ENCODE data around the gene NDUFAF2. TPM values are rescaled to one million over a fixed set of nuclear protein-coding genes. Genes with fewer than 3 reads are reported as not detected.

The NDUFAF2 gene
- 20.0 TPM for total RNA-seq
- long read RNA-seq, transcript NDUFAF2-201 (4 exons, 719 nt): major isoform, 16 of 21 reads
- long read RNA-seq, partial matches to known transcripts: 0 of 21 reads
- long read RNA-seq, other reads (novel, unspliced or antisense): 5 of 21 reads

DNA sequence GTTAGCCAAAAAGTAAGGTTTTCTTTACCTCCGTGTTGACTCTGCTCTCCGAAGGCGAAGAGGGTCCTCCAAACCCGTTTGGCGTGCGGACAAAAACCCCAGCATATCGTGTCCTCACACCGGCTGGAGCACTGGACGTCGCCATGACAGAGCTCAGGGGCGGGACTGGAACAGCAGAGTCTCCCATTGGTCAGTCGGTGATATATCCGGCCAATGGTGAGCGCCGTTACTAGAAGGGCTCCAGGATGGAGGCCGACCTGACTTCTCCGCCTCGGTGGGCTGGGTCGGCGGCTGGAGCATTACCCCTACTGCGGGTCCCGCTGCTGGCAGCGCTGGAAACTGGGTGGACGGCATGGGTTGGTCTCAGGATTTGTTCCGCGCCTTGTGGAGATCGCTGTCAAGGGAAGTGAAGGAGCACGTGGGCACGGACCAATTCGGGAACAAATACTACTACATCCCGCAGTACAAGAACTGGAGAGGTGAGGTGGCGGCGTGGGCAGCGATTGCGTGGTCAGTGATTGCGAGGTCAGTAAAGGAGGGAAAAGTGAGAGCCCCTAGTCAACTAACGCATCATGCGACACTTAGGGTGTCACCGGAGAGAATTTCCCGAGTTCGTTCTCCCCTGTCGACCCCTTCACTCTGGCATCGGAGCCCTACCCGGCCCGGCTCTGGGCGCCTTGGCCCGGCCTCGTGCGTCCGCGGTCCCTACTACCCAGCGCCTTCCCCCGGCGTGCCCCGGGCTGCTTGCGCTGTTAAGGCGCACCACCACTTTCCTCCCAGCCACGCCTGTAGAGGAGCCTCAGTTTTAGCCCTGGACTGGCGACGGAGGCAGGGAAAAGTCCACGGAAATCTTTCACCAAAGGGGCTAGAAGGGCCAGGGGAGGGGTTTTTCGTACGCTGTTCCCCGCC lies at the start of gene NDUFAF2, which contains the start of gene ERCC8:
TSS of gene NDUFAF2 (plus strand) at position 302 of the 909 bp plus-strand sequence. CDS start at position 353, 51 bp downstream.
TSS of gene ERCC8 (minus strand) at position 167 of the 909 bp plus-strand sequence. CDS start at position 105, 62 bp downstream.
- intact Hi-C loops (cut with DNase I): no loop called here

DNA sequence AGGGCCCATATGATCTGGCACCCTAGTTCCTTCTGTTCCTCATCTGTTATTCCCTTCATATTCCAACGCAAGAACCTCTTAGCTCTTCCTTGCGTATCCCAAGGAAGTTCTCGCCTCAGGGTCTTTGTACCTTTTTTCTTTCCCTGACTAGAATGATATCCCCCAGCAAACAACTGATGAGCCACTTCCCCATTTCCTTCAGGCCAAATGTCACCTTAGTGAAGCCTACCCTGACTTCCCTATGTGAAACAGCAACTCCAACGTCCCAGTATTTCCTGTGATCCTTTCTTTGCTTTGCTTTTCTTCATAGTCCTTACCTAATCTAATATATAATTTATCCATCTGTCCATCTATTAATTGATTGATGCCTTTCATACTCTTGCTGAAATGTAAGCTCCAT lies 48.0 kb upstream of the NDUFAF2 start:
- no peaks in the 10 kb centered on the region for H3K27me3 ChIP-seq (ENCODE audit: low read depth)
- no peaks in the 10 kb centered on the region for H3K4me1 ChIP-seq
- intact Hi-C loops (cut with DNase I): no loop called here
- DNase-seq: no peak
- no peak overlapping the region for H3K27ac ChIP-seq
- no peaks in the 10 kb centered on the region for H3K9me3 ChIP-seq
- no peak overlapping the region for H3K4me3 ChIP-seq
- no peak for ATAC-seq
- H3K36me3 ChIP-seq: peaks cover 37% of the 10 kb centered on the region
- TF ChIP-seq, protein P1, sequence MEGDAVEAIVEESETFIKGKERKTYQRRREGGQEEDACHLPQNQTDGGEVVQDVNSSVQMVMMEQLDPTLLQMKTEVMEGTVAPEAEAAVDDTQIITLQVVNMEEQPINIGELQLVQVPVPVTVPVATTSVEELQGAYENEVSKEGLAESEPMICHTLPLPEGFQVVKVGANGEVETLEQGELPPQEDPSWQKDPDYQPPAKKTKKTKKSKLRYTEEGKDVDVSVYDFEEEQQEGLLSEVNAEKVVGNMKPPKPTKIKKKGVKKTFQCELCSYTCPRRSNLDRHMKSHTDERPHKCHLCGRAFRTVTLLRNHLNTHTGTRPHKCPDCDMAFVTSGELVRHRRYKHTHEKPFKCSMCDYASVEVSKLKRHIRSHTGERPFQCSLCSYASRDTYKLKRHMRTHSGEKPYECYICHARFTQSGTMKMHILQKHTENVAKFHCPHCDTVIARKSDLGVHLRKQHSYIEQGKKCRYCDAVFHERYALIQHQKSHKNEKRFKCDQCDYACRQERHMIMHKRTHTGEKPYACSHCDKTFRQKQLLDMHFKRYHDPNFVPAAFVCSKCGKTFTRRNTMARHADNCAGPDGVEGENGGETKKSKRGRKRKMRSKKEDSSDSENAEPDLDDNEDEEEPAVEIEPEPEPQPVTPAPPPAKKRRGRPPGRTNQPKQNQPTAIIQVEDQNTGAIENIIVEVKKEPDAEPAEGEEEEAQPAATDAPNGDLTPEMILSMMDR (IDR thresholded peaks at IDR 0.05): no peak

More for the DNA sequence above, at the start of gene NDUFAF2, which contains the start of gene ERCC8:
- TF ChIP-seq, protein P1 (IDR thresholded peaks at IDR 0.05): no peak
- Histone ChIP-seq H3K4me1 (peaks cover 26% of the 10 kb centered on the region), H3K9me3 (no peaks in the 10 kb centered on the region), H3K36me3 (no peaks in the 10 kb centered on the region), H3K27ac (peak within 1 kb of the TSS; percentile 78), H3K27me3 (ENCODE audit: low read depth) (no peaks in the 10 kb centered on the region), H3K4me3 (peak within 1 kb of the TSS; percentile 69)
- ATAC-seq: peak; percentile 99 to 100
- peak; percentile 91 for DNase-seq

GRCh38 chr5:60903356-60903755 lies 41.6 kb upstream of the NDUFAF2 start:
- intact Hi-C loops (cut with DNase I): no loop called here
- no peak for DNase-seq
- no peaks in the 10 kb centered on the region for H3K27me3 ChIP-seq (ENCODE audit: low read depth)
- H3K4me3 ChIP-seq: no peak overlapping the region
- TF ChIP-seq, protein P1 (IDR thresholded peaks at IDR 0.05): no peak
- no peak overlapping the region for H3K27ac ChIP-seq
- H3K9me3 ChIP-seq: no peaks in the 10 kb centered on the region
- ATAC-seq: no peak
- H3K36me3 ChIP-seq: peaks cover 5% of the 10 kb centered on the region
- no peaks in the 10 kb centered on the region for H3K4me1 ChIP-seq

- Histone ChIP-seq H3K4me3 (no peak overlapping the region), H3K4me1 (no peaks in the 10 kb centered on the region), H3K27me3 (ENCODE audit: low read depth) (no peaks in the 10 kb centered on the region), H3K9me3 (no peaks in the 10 kb centered on the region), H3K27ac (no peak overlapping the region), H3K36me3 (peaks cover 33% of the 10 kb centered on the region)
- intact Hi-C loops (cut with DNase I): no loop called here
- TF ChIP-seq, protein P1 (IDR thresholded peaks at IDR 0.05): no peak
- no peak for ATAC-seq
- DNase-seq: no peak
Observed at GRCh38 chr5:60916646-60917045, 28.4 kb upstream of the NDUFAF2 start.

- Histone ChIP-seq H3K4me3 (no peak overlapping the region), H3K9me3 (no peaks in the 10 kb centered on the region), H3K4me1 (no peaks in the 10 kb centered on the region), H3K27ac (no peak overlapping the region), H3K36me3 (peaks cover 37% of the 10 kb centered on the region), H3K27me3 (ENCODE audit: low read depth) (no peaks in the 10 kb centered on the region)
- ATAC-seq (no peak), DNase-seq (no peak)
- intact Hi-C loops (cut with DNase I): no loop called here
- TF ChIP-seq, protein P1 (IDR thresholded peaks at IDR 0.05): no peak
Observed at GRCh38 chr5:60918466-60918865, 26.5 kb upstream of the NDUFAF2 start.
